Right renal pelvis (tissue), 4 donors: Measurements from ENCODE around the gene ARHGEF33. TPM values are rescaled to one million over a fixed set of nuclear protein-coding genes. Genes with fewer than 3 reads are reported as not detected.

ENCODE experiments used
- DNase-seq, 4 donors: peaks; one replicate each; pipeline ENCODE4 v3.0.0-alpha.2; 2013; ENCODE audit warnings: low read depth in 4 of 4, low spot score in 3 of 4, missing footprints in 1 of 4
- polyA plus RNA-seq, 4 donors: library from polyadenylated mRNA; unstranded; fragments of 120-200 nt; gene quantifications; one replicate each; pipeline ENCODE4 v1.2.1, GENCODE V29; 2013; ENCODE audit not compliant: insufficient read length in 4 of 4

ARHGEF33 gene
- polyA plus RNA-seq, result 1 to 10 TPM; 2.1 to 2.7 (median 2.2) TPM

- DNase-seq, result no peak
Observed at GRCh38 chr2:38889575-38889974, at the start of gene ARHGEF33. ARHGEF33 (plus strand) TSS chr2:38889875; CDS start chr2:38919448, 29,573 bp downstream.

GRCh38 chr2:38850045-38850444 lies 39.6 kb upstream of the ARHGEF33 start:
- DNase-seq, result no peak

GRCh38 chr2:38856165-38856564 lies 33.5 kb upstream of the ARHGEF33 start:
- DNase-seq, result no peak

GRCh38 chr2:38862476-38862875 lies 27.2 kb upstream of the ARHGEF33 start:
- no peak for DNase-seq

GRCh38 chr2:38863061-38863695 lies 26.5 kb upstream of the ARHGEF33 start:
- no peak for DNase-seq

- DNase-seq, result no peak
Observed at GRCh38 chr2:38866773-38867443, 22.8 kb upstream of the ARHGEF33 start.

GRCh38 chr2:38871432-38871831 lies 18.2 kb upstream of the ARHGEF33 start:
- no peak for DNase-seq

GRCh38 chr2:38873763-38874162 lies 15.9 kb upstream of the ARHGEF33 start:
- no peak for DNase-seq

- peak in 1 of 4 donors; percentile 13 for DNase-seq
Observed at GRCh38 chr2:38875227-38875575, 14.5 kb upstream of the ARHGEF33 start.

- peak; percentile 72 to 83 (median 76) for DNase-seq
Observed at GRCh38 chr2:38875576-38876367, 13.9 kb upstream of the ARHGEF33 start, which contains the start of the genes DHX57 and MORN2. DHX57 (minus strand) TSS chr2:38875934; CDS start chr2:38868405, 7,529 bp downstream. MORN2 (plus strand) TSS chr2:38875976.

GRCh38 chr2:38876407-38876806 lies 13.3 kb upstream of the ARHGEF33 start:
- peak in 1 of 4 donors; percentile 1 for DNase-seq

GRCh38 chr2:38886063-38886462 lies 3.6 kb upstream of the ARHGEF33 start:
- no peak for DNase-seq

- DNase-seq, result no peak
Observed at GRCh38 chr2:38887347-38887746, 2.3 kb upstream of the ARHGEF33 start.

- no peak for DNase-seq
Observed at GRCh38 chr2:38887902-38888554, 1.6 kb upstream of the ARHGEF33 start.

- no peak for DNase-seq
Observed at GRCh38 chr2:38889045-38889444, 630 bp upstream of the ARHGEF33 start.

GRCh38 chr2:38892819-38893218 lies 3.1 kb downstream of the ARHGEF33 start:
- DNase-seq, result no peak

- no peak for DNase-seq
Observed at GRCh38 chr2:38898256-38898655, 8.6 kb downstream of the ARHGEF33 start.

GRCh38 chr2:38900726-38901125 lies 11.1 kb downstream of the ARHGEF33 start:
- no peak for DNase-seq

GRCh38 chr2:38905251-38905650 lies 15.6 kb downstream of the ARHGEF33 start:
- DNase-seq, result no peak

- no peak for DNase-seq
Observed at GRCh38 chr2:38907242-38907641, 17.6 kb downstream of the ARHGEF33 start.
